GM23338 (cell line): ENCODE measurements around the gene PEDS1. TPM values are rescaled to one million over a fixed set of nuclear protein-coding genes. Genes with fewer than 3 reads are reported as not detected.

ENCODE experiments used
- ATAC-seq: fragments of 200-7000 bp; cut with Tn5 transposase; 3 replicates; pipeline ENCODE4 v1.9.1; 2020
- DNase-seq: peaks from one replicate; pipeline ENCODE4 v3.0.0-alpha.2; 2015; ENCODE audit warnings: low spot score
- H2AFZ ChIP-seq: fragments of 200-600 bp; sonication (generic); 2 replicates; pipeline ENCODE4 v1.8.0; 2016; ENCODE audit warnings: antibody characterized with exemption, mild to moderate bottlenecking, moderate library complexity
- H3F3A ChIP-seq: fragments of 200-600 bp; sonication (generic); replicated peaks from 2 replicates; pipeline ENCODE4 v1.8.0; 2017; ENCODE audit warnings: antibody characterized with exemption, mixed run types, low read depth
- H3K27ac ChIP-seq: fragments of 200-600 bp; sonication (generic); 2 replicates; pipeline ENCODE4 v1.6.1; 2016; ENCODE audit warnings: low read depth
- H3K27me3 ChIP-seq: fragments of 200-600 bp; sonication (generic); 2 replicates; pipeline ENCODE4 v1.8.0; 2016; ENCODE audit warnings: mild to moderate bottlenecking, mixed run types, moderate library complexity; ENCODE audit not compliant: insufficient read depth
- H3K36me3 ChIP-seq: fragments of 200-600 bp; sonication (generic); 2 replicates; pipeline ENCODE4 v1.8.0; 2016; ENCODE audit warnings: mild to moderate bottlenecking; ENCODE audit not compliant: insufficient read depth
- H3K4me1 ChIP-seq: fragments of 200-600 bp; sonication (generic); 2 replicates; pipeline ENCODE4 v1.8.0; 2016; ENCODE audit warnings: mild to moderate bottlenecking, moderate library complexity; ENCODE audit not compliant: insufficient read depth
- H3K4me2 ChIP-seq: fragments of 200-600 bp; sonication (generic); 2 replicates; pipeline ENCODE4 v1.7.1; 2017; ENCODE audit warnings: mixed run types
- H3K4me3 ChIP-seq: fragments of 200-600 bp; sonication (generic); 2 replicates; pipeline ENCODE4 v1.6.1; 2016; ENCODE audit warnings: mixed run types
- H3K79me2 ChIP-seq: fragments of 200-600 bp; sonication (generic); replicated peaks from 2 replicates; pipeline ENCODE4 v1.8.0; 2017; ENCODE audit warnings: mild to moderate bottlenecking; ENCODE audit not compliant: insufficient read depth
- H3K9me2 ChIP-seq: fragments of 200-600 bp; sonication (generic); 2 replicates; pipeline ENCODE4 v1.8.0; 2017; ENCODE audit not compliant: insufficient read depth
- H4K20me1 ChIP-seq: fragments of 200-600 bp; sonication (generic); replicated peaks from 2 replicates; pipeline ENCODE4 v1.8.0; 2017; ENCODE audit warnings: mild to moderate bottlenecking; ENCODE audit not compliant: insufficient read depth
- H3K27ac Mint-ChIP-seq: 2 replicates; pipeline ENCODE4 v1.8.0; 2020; ENCODE audit warnings: inconsistent platforms, mild to moderate bottlenecking, moderate library complexity, mixed read lengths
- H3K27me3 Mint-ChIP-seq: 3 replicates; pipeline ENCODE4 v1.8.0; 2022; ENCODE audit warnings: low read depth, mild to moderate bottlenecking, moderate library complexity, mixed read lengths, inconsistent platforms; ENCODE audit not compliant: insufficient read depth, poor library complexity
- H3K36me3 Mint-ChIP-seq: 3 replicates; pipeline ENCODE4 v1.8.0; 2021; ENCODE audit warnings: low read depth, mild to moderate bottlenecking, inconsistent platforms, moderate library complexity, mixed read lengths
- H3K4me1 Mint-ChIP-seq: 3 replicates; pipeline ENCODE4 v1.8.0; 2020; ENCODE audit warnings: mild to moderate bottlenecking, inconsistent platforms, mixed read lengths
- H3K4me3 Mint-ChIP-seq: 3 replicates; pipeline ENCODE4 v1.8.0; 2021; ENCODE audit warnings: moderate library complexity, mild to moderate bottlenecking, inconsistent platforms, mixed read lengths
- H3K9me3 Mint-ChIP-seq: 3 replicates; pipeline ENCODE4 v1.8.0; 2020; ENCODE audit warnings: moderate library complexity, mild to moderate bottlenecking, inconsistent platforms, mixed read lengths
- CTCF ChIP-seq, 2 experiments: fragments of 200-600 bp in 1 of 2; sonication (generic) in 1 of 2; conservative IDR thresholded peaks; 2 replicates each; pipeline versions ENCODE4 v1.5.1 to v1.6.1; 2016 to 2017; ENCODE audit warnings: antibody characterized with exemption in 2 of 2, low read depth in 2 of 2, mild to moderate bottlenecking in 2 of 2, moderate library complexity in 1 of 2
- ETS1 ChIP-seq: IDR thresholded peaks from 2 replicates; pipeline ENCODE4 v1.6.1; 2016; ENCODE audit warnings: antibody characterized with exemption
- EZH2 ChIP-seq: fragments of 200-600 bp; sonication (generic); IDR thresholded peaks from one replicate; pipeline ENCODE4 v1.8.0; 2017; ENCODE audit warnings: antibody characterized with exemption, mild to moderate bottlenecking, low read depth; ENCODE audit not compliant: unreplicated experiment
- NANOG ChIP-seq: IDR thresholded peaks from 2 replicates; pipeline ENCODE4 v1.6.1; 2016; ENCODE audit warnings: antibody characterized with exemption, borderline replicate concordance
- ZNF462 ChIP-seq: fragments of 250-450 bp; sonication (Bioruptor Pico); IDR thresholded peaks from 2 replicates; pipeline ENCODE4 v1.5.0; 2020; ENCODE audit warnings: mild to moderate bottlenecking, moderate library complexity
- polyA plus RNA-seq: library from polyadenylated mRNA; unstranded; fragments of >200 nt; fragmentation: Nextera tagmentation; extraction: Ambion mirVana; gene quantifications from 2 replicates; pipeline ENCODE4 v1.2.1, GENCODE V29; 2016
- total RNA-seq: library from RNA; depleted of rRNA; stranded (reverse); fragments of >200 nt; shearing (Covaris generic); gene quantifications from 2 replicates; pipeline ENCODE4 v1.2.3, GENCODE V29; 2014

PEDS1 gene
- total and polyA plus RNA-seq, 2 experiments from 2014 or later: 34.5 to 43.6 TPM

- Histone ChIP-seq H3K4me2 (no peak overlapping the region), H4K20me1 (peaks cover 5% of the 10 kb centered on the region; the same call in 1 of the 2 replicates), H3K27me3 (no peaks in the 10 kb centered on the region), H3F3A (no peaks in the 10 kb centered on the region), H3K27ac (no peak overlapping the region), H3K36me3 (no peaks in the 10 kb centered on the region; the same call in 1 of the 2 replicates), H2AFZ (no peak overlapping the region), H3K4me3 (no peak overlapping the region), H3K79me2 (no peaks in the 10 kb centered on the region), H3K4me1 (no peaks in the 10 kb centered on the region), H3K9me2 (no peaks in the 10 kb centered on the region)
- no peaks in the 10 kb centered on the region; the same call in 2 of the 3 replicates for H3K9me3 Mint-ChIP-seq
- H3K4me3 Mint-ChIP-seq: no peak overlapping the region
- H3K36me3 Mint-ChIP-seq: peaks cover 66% of the 10 kb centered on the region
- TF ChIP-seq NANOG (no peak), ZNF462 (CRISPR knock-in tag) (no peak), EZH2 (no peak), ETS1 (no peak), CTCF (conservative IDR thresholded peaks at IDR 0.05; ENCODE audit: low read depth in 2 of 2) (no peak)
- no peak for ATAC-seq
- H3K27ac Mint-ChIP-seq: no peak overlapping the region
- H3K27me3 Mint-ChIP-seq: peaks cover 9% of the 10 kb centered on the region
- no peak for DNase-seq
- H3K4me1 Mint-ChIP-seq: peaks cover 4% of the 10 kb centered on the region; the same call in 2 of the 3 replicates
Observed at GRCh38 chr20:50128520-50128905, 25.0 kb downstream of the PEDS1 start.
